ENCODE data around the gene CCL27. TPM values are rescaled to one million over a fixed set of nuclear protein-coding genes. Genes with fewer than 3 reads are reported as not detected.

Gene CCL27
- total and polyA plus RNA-seq, 2 donors (not counting 1 experiment from before 2014, with no cell fraction given), result not detected

GRCh38 chr9:34701023-34701768 is 38.7 kb upstream of the CCL27 start:
- Histone ChIP-seq H3K4me2 (ENCODE audit: extremely low read depth, insufficient read depth, low read length) (peak overlapping the region; percentile 80), H3K79me2 (ENCODE audit: control insufficient read depth, insufficient read depth, low read length) (no peaks in the 10 kb centered on the region), H3K9ac (ENCODE audit: insufficient read depth, low read length) (peak overlapping the region; percentile 26), H3K27ac (ENCODE audit: insufficient read depth, low read length) (no peak overlapping the region), H2AFZ (ENCODE audit: low read length) (peak overlapping the region; percentile 39), H3K36me3 (ENCODE audit: control insufficient read depth, insufficient read depth, low read length) (no peaks in the 10 kb centered on the region), H3K4me1 (ENCODE audit: control insufficient read depth, extremely low read depth, insufficient read depth, low read length) (no peaks in the 10 kb centered on the region), H4K20me1 (ENCODE audit: control insufficient read depth, extremely low read depth, insufficient read depth, low read length) (no peaks in the 10 kb centered on the region), H3K27me3 (ENCODE audit: control insufficient read depth, insufficient read depth, low read length) (peaks cover 3% of the 10 kb centered on the region), H3K9me3 (ENCODE audit: control insufficient read depth, insufficient read depth, low read depth, low read length) (no peaks in the 10 kb centered on the region), H3K4me3 (replicated peaks in 1 of 4; ENCODE audit: control extremely low read depth in 1 of 4, insufficient read depth in 1 of 4, low read depth in 3 of 4, low read length in 4 of 4) (peak overlapping the region; percentile 51 to 74 (median 66))
- TF ChIP-seq, protein P1, sequence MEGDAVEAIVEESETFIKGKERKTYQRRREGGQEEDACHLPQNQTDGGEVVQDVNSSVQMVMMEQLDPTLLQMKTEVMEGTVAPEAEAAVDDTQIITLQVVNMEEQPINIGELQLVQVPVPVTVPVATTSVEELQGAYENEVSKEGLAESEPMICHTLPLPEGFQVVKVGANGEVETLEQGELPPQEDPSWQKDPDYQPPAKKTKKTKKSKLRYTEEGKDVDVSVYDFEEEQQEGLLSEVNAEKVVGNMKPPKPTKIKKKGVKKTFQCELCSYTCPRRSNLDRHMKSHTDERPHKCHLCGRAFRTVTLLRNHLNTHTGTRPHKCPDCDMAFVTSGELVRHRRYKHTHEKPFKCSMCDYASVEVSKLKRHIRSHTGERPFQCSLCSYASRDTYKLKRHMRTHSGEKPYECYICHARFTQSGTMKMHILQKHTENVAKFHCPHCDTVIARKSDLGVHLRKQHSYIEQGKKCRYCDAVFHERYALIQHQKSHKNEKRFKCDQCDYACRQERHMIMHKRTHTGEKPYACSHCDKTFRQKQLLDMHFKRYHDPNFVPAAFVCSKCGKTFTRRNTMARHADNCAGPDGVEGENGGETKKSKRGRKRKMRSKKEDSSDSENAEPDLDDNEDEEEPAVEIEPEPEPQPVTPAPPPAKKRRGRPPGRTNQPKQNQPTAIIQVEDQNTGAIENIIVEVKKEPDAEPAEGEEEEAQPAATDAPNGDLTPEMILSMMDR (conservative IDR thresholded peaks at IDR 0.05 in 1 of 2, IDR thresholded peaks at IDR 0.05 in 1 of 2; ENCODE audit: low read depth in 1 of 2, low read length in 2 of 2), result peak; percentile 71 to 81
- TF ChIP-seq EZH2 (IDR thresholded peaks at IDR 0.05; ENCODE audit: low read length, missing control alignments), result no peak
- peak; percentile 38 to 48 for DNase-seq (ENCODE audit: low read depth in 2 of 2)

DNA sequence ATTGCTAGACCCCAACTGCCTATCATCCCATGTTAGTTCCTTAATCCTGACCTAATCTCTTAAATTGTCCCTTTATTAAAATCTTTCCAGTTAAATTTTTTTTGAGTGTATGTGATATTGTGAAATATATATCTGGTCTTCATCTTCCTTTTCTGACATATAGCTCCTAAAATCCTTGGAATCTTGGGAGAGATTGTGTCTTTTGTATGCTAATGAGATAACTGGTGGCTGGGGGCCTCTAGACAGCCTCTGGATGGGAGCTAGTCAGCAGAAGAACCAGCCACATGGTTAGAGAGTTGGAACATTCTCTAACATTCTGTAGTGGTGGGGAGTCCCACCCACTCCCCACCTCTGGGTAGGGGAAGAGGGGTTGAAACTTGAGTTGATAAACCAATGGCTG is 32.4 kb upstream of the CCL27 start:
- Histone ChIP-seq H3K9me3 (ENCODE audit: control insufficient read depth, insufficient read depth, low read depth, low read length) (no peaks in the 10 kb centered on the region), H3K4me2 (ENCODE audit: extremely low read depth, insufficient read depth, low read length) (no peak overlapping the region), H4K20me1 (ENCODE audit: control insufficient read depth, extremely low read depth, insufficient read depth, low read length) (no peaks in the 10 kb centered on the region), H3K27me3 (ENCODE audit: control insufficient read depth, insufficient read depth, low read length) (no peaks in the 10 kb centered on the region), H3K36me3 (ENCODE audit: control insufficient read depth, insufficient read depth, low read length) (no peaks in the 10 kb centered on the region), H3K4me3 (replicated peaks in 1 of 4; ENCODE audit: control extremely low read depth in 1 of 4, insufficient read depth in 1 of 4, low read depth in 3 of 4, low read length in 4 of 4) (no peak overlapping the region), H3K4me1 (ENCODE audit: control insufficient read depth, extremely low read depth, insufficient read depth, low read length) (no peaks in the 10 kb centered on the region), H2AFZ (ENCODE audit: low read length) (no peak overlapping the region), H3K9ac (ENCODE audit: insufficient read depth, low read length) (no peak overlapping the region), H3K79me2 (ENCODE audit: control insufficient read depth, insufficient read depth, low read length) (no peaks in the 10 kb centered on the region), H3K27ac (ENCODE audit: insufficient read depth, low read length) (no peak overlapping the region)
- DNase-seq (ENCODE audit: low read depth in 2 of 2), result no peak
- TF ChIP-seq, protein P1 (conservative IDR thresholded peaks at IDR 0.05 in 1 of 2, IDR thresholded peaks at IDR 0.05 in 1 of 2; ENCODE audit: low read depth in 1 of 2, low read length in 2 of 2), result no peak
- no peak for TF ChIP-seq EZH2 (IDR thresholded peaks at IDR 0.05; ENCODE audit: low read length, missing control alignments)

GRCh38 chr9:34693560-34693959 is 31.1 kb upstream of the CCL27 start:
- H3K36me3 ChIP-seq (ENCODE audit: control insufficient read depth, insufficient read depth, low read length), result no peaks in the 10 kb centered on the region
- no peak overlapping the region for H3K9ac ChIP-seq (ENCODE audit: insufficient read depth, low read length)
- H3K79me2 ChIP-seq (ENCODE audit: control insufficient read depth, insufficient read depth, low read length), result no peaks in the 10 kb centered on the region
- H3K9me3 ChIP-seq (ENCODE audit: control insufficient read depth, insufficient read depth, low read depth, low read length), result no peaks in the 10 kb centered on the region
- TF ChIP-seq, protein P1 (conservative IDR thresholded peaks at IDR 0.05 in 1 of 2, IDR thresholded peaks at IDR 0.05 in 1 of 2; ENCODE audit: low read depth in 1 of 2, low read length in 2 of 2), result no peak
- TF ChIP-seq EZH2 (IDR thresholded peaks at IDR 0.05; ENCODE audit: low read length, missing control alignments), result no peak
- no peak overlapping the region for H3K4me2 ChIP-seq (ENCODE audit: extremely low read depth, insufficient read depth, low read length)
- H3K4me3 ChIP-seq (replicated peaks in 1 of 4; ENCODE audit: control extremely low read depth in 1 of 4, insufficient read depth in 1 of 4, low read depth in 3 of 4, low read length in 4 of 4), result no peak overlapping the region
- H2AFZ ChIP-seq (ENCODE audit: low read length), result no peak overlapping the region
- no peak for DNase-seq (ENCODE audit: low read depth in 2 of 2)
- no peaks in the 10 kb centered on the region for H3K27me3 ChIP-seq (ENCODE audit: control insufficient read depth, insufficient read depth, low read length)
- H3K4me1 ChIP-seq (ENCODE audit: control insufficient read depth, extremely low read depth, insufficient read depth, low read length), result no peaks in the 10 kb centered on the region
- H3K27ac ChIP-seq (ENCODE audit: insufficient read depth, low read length), result no peak overlapping the region
- H4K20me1 ChIP-seq (ENCODE audit: control insufficient read depth, extremely low read depth, insufficient read depth, low read length), result no peaks in the 10 kb centered on the region

Data from fibroblast of lung (primary cell).